Activated CD4-positive, CD25-positive, alpha-beta regulatory T cell treated with anti-CD3 and anti-CD28 coated beads, Interleukin-2, amount 50 U/mL, for 72 hours (primary cell): ENCODE results near the gene DLGAP1.

Experiments
- DNase-seq: peaks from one replicate; pipeline ENCODE4 v3.0.0; 2021

DLGAP1 gene

GRCh38 chr18:3747176-3747973, 707.7 kb downstream of the DLGAP1 start:
- no peak for DNase-seq

DNA sequence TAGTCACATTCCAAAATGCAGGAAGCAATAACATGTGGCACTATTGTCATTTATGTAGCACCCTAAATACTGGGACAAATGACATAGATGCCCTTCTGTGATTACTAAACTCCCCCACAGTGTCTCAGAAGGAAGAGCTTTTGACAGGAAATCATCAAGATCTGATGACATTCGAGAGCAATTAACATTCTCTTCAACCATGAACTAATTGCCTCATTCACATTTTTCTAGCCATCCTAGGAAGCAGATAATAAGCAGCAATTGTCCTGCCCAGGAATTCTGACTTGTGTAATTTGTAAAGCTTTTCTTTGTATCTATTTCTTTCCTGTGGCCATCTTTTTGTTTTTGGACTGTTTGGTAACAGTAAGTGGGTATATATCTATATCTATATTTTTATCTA, 712.6 kb downstream of the DLGAP1 start:
- DNase-seq = no peak

DNA sequence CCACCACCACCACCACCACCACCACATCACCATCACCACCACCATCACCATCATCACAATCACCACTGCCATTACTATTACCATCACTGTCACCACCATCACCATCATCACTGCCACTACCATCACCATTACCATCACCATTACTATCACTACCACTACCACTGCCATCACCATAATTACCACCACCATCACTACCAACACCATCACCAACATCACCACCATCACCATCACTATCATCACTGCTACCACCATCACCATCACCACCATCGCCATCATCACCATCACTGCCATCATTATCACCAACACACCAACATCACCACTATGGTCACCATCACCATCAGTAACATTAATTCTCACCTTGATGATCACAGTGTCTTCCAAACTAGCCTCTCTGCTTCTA, 713.8 kb downstream of the DLGAP1 start:
- no peak for DNase-seq

DNA sequence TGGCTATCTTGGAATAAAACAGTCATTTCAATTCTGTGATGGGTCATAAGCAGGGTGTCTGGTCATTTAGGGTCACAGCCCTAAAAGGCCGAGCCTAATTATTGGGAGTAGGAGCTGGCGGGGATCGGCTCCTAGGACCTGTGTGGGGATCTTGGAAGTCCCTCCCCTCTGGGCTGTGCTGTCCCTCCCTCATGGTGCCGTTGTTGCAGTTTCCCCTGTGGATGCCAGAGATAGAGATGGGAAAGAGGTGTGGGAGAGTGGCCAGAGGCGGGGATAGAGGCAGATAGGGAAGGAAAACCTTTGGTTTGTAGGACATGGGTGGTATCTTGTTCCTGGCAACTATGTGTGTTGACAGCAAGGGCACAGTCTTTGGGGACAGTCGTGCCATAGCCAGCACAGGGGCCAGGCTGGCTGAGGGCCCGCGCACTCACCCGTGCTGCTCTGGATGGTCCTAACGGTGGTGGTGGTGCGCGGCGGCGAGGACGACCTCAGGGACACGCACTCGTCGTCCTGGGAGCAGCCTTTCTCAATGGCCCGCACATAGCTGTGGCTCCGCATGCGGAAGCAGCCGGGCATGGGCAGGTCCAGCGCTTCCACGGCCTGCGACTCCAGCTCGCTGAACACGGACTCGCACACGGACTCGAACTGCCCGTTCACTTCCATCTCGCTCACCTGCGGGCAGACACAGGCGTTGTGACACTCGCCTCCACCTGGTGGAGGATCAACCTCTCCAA, 726.2 kb downstream of the DLGAP1 start:
- DNase-seq = no peak

- no peak for DNase-seq
Measured at GRCh38 chr18:3727274-3727673, 727.8 kb downstream of the DLGAP1 start.

DNA sequence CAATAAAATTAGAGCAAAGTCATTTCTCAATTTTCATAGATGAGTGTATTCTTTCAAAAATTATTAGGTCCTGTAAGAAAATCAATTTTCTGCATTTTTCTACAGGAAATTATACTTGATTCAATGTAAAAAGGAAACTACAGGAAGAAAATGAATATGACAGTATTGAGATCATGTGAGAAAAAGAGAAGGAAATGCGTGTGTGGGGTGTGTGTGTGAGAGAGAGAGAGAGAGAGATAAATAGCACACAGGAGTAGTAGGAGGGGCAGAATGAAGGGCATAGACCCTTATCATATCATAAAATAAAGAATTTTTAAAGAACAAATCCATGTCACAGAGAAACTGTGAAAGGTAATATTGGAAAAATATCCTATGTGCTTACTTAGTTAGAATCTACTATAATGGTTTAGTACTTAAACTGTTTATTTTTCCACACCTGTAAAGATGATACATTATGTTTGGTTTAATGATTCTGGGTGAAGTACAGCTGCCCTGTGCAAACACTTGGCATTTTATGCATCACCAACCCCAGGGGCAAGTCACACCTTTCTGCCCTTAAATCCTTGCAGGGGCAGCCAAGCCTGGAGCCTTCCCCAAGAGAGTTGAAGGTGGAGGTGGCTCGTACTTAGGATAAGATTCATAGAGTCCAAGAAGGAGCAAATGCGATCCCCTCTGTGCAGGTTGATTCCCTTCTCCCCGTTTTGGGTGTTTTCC, 728.7 kb downstream of the DLGAP1 start:
- DNase-seq = no peak

DNA sequence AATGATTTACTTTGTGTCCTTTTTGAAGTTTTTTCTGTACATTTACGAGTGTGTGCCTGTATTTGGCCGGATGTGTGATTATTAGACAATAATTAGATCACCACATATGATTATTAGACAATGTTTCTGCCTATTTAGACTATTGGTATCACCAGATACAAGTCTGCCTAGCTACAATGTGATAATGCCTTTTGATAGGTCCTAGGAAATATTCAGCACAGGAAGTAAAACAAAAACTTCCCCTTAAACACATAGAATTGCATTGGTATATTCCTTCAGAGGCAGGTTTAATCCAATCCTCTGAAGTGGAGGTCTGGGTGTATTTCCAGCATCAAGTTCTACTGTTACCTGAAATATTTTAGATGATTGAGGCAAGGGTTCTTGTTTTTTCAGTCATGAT, 730.0 kb downstream of the DLGAP1 start:
- DNase-seq = no peak

- no peak for DNase-seq
Measured at GRCh38 chr18:3723554-3723953, 731.6 kb downstream of the DLGAP1 start.

GRCh38 chr18:3722649-3723433, 732.3 kb downstream of the DLGAP1 start:
- DNase-seq = no peak

- DNase-seq = no peak
Measured at GRCh38 chr18:3721771-3722648, 733.1 kb downstream of the DLGAP1 start.

- no peak for DNase-seq
Measured at GRCh38 chr18:3720818-3721545, 734.1 kb downstream of the DLGAP1 start.

- DNase-seq = no peak
Measured at GRCh38 chr18:3720159-3720558, 734.9 kb downstream of the DLGAP1 start.

DNA sequence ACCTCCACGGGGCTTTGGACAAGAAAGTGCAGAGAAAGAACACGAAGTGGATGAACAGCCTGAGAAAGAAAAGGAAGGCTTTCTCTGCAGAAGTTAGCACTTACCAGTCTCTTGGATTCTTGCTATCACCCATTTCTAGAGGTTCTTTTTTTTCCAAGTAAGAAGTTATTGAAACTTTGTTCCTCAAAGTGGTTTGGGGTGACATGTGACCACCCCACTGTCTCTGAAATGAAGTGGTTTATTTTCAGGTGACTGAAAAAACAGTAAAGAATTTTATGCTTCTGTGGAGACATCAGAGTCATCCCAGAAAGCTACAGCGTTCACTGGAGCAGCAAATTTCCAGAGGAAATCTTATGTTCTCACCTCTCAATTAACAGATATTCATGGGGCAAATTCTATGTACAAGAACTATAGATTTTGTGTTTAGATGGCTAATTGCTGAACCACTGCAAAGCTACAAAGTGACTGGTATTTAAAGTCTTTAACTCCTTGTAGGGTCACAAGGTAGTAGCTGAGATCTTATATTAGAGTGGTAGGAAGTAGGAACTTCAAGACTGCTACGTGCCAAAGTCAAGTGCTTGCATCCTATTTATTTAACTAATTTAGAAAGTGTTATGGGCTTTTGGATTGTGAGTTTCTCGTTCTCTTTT, 737.6 kb downstream of the DLGAP1 start:
- DNase-seq = no peak

DNA sequence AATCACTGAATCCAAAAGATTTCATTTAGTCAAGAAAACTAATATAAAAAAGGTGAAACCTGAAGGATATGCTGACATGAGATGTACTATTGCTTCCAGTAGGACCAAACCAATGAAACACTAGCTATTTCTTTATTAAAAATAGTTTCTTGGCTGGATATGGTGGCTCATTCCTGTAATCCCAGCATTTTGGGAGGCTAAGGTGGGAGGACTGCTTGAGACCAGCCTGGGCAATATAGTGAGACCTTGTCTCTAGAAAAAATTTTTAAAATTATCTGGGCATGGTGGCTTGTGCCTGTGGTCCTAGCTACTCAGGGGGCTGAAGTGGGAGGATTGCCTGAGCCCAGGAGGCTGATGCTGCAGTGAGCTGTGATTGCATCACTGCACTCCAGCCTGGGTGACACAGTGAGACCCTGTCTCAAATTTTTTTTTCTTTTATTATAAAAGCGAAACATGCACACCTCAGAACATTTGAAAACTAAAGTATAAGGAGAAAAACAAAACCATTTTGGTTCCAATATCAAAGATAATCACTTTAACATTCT, 738.9 kb downstream of the DLGAP1 start:
- no peak for DNase-seq

- no peak for DNase-seq
Measured at GRCh38 chr18:3715231-3716080, 739.7 kb downstream of the DLGAP1 start.

GRCh38 chr18:3713708-3714107, 741.4 kb downstream of the DLGAP1 start:
- no peak for DNase-seq

DNA sequence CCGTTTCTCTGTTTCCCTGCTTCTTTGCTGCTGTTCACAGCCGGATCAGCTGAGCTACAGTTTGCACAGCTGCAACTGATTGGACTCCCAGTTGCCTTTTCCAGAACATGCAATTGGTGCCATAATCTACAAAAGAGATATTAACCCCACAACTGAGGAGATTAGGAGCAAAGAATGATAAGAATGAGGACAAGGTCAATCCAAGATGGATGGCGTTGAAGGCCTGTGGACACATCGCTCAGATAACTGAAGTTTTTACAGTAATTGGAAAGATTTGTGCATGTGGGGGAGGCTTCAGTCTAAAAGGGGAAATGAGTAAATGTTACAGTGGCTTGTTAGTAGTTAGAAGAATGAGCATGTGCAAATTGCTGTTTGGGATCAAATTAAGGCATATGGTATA, 741.9 kb downstream of the DLGAP1 start:
- no peak for DNase-seq

- DNase-seq = no peak
Measured at GRCh38 chr18:3712491-3712890, 742.6 kb downstream of the DLGAP1 start.

DNA sequence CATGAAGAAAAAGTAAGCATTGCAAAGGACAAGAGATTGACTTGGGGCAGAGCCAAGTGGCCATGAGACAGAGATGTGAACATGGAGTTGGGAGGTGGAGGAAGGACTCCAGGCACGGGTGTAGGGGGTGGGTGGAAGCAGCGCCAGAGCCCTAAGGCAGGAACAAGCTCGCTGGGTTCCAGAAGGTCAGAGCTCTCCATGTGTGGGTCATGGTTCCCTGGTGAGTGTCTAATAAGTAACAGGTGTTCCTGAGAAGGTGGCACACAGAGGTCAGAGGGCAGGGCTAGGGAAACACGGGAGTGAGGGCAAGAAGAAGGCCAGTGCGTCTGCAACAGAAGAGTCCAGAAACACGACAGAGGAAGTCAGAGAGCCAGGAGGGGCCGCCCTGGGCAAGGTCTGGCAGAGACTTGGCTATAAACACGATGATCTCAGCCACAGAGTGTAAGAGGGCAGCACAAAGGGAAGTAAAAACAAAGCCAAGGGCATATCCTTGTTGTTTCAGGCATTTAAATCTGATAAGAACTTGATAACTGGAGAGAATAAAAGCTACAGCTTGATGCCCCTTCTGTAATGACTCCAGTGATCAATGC, 744.3 kb downstream of the DLGAP1 start:
- no peak for DNase-seq
